GM10248 (cell line): ENCODE data around the gene PARP16.
"Not testable (repeated sequence)": the region's sequence is repeated elsewhere in the genome, so short reads cannot be mapped to it uniquely, and the experiment has no call there.

ENCODE experiments used
- CTCF ChIA-PET: fragments of 300-600 bp; sonication (Branson Sonifier 250); formaldehyde crosslinking; extraction: SDS; loops from one replicate; lab custom pipeline; 2021; ENCODE audit warnings: antibody characterized with exemption; lab: Yijun Ruan, JAX
- POLR2A ChIA-PET: fragments of 350-650 bp; sonication (Branson Sonifier 250); formaldehyde crosslinking; extraction: SDS; loops from one replicate; lab custom pipeline; 2020; ENCODE audit warnings: antibody characterized with exemption; lab: Yijun Ruan, JAX
- DNase-seq: peaks from one replicate; pipeline ENCODE4 v3.0.0; 2012; ENCODE audit errors: extremely low spot score
- TF ChIP-seq, protein P1 (sequence below): IDR thresholded peaks from 2 replicates; pipeline ENCODE4 v1.5.1; 2012; ENCODE audit warnings: mild to moderate bottlenecking, low read depth; ENCODE audit errors: extremely low read depth, missing control alignments, control extremely low read depth

The PARP16 gene

DNA sequence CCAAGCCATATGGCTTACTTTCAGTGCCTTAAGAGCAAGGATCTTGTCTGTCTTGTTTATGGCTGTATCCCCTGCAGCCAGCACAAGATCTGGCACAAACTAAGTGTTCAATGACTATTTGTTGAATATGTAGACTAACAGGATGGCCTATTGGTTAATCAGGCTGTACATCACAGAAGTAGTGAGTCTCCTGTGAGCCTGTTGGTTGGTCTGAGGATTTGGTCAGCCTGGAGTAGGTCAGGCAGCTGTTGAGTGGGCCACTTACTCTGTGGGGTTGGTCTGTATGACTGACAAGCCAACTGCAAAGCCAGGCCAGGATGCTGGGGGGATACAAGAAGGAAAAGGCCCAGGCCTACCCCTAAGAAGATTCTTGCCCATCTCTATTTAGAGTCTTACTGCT, 42.0 kb downstream of the PARP16 start:
- TF ChIP-seq, protein P1, sequence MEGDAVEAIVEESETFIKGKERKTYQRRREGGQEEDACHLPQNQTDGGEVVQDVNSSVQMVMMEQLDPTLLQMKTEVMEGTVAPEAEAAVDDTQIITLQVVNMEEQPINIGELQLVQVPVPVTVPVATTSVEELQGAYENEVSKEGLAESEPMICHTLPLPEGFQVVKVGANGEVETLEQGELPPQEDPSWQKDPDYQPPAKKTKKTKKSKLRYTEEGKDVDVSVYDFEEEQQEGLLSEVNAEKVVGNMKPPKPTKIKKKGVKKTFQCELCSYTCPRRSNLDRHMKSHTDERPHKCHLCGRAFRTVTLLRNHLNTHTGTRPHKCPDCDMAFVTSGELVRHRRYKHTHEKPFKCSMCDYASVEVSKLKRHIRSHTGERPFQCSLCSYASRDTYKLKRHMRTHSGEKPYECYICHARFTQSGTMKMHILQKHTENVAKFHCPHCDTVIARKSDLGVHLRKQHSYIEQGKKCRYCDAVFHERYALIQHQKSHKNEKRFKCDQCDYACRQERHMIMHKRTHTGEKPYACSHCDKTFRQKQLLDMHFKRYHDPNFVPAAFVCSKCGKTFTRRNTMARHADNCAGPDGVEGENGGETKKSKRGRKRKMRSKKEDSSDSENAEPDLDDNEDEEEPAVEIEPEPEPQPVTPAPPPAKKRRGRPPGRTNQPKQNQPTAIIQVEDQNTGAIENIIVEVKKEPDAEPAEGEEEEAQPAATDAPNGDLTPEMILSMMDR: no peak

DNA sequence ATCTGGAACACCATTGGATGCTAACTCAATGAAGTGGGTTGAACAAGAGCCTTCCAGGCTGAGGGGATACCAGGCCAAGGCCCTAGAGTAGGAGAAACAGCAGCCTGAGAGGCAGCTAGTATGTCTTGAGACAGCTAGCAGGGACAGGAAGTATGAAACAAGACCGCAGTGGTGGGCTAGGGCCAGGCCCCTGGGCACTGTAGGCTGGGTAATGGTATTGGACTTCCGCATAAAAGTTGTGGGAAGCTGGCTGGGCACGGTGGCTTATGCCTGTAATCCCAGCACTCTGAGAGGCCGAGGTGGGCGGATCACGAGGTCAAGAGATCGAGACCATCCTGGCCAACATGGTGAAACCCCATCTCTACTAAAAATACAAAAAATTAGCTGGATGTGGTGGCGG, 50.2 kb downstream of the PARP16 start:
- CTCF ChIA-PET: interaction anchor here (0.7 to 1.8 kb wide), 2 partner anchors 9 to 25 kb away, joined by 4 read pairs; partner anchors contain the start of gene CILP
- POLR2A ChIA-PET, DNase-seq: not testable (repeated sequence)

More for the DNA sequence above, 42.0 kb downstream of the PARP16 start:
- ChIA-PET CTCF (no interaction called here), POLR2A (no interaction called here)
- no peak for DNase-seq

DNA sequence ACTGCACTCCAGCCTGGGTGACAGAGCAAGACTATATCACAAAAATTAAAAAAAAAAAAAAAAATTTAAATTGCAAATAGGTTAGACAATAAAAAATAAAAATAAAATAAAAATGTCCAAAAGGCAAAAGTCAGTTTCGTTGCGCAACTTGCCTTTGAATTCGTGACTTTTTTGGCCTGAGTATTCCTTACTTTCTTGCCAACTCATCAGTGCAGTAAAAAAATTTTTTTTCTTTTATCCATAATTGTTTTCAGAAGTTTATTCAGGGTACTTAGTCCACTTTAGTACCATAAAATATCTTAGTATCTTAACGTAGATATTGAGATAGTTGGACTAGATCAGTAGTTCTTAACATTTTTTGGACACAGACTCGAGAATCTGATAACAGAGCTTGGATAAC, 53.0 kb downstream of the PARP16 start:
- CTCF ChIA-PET: interaction anchor here (1.2 kb wide), 1 partner anchor 27 kb away, joined by 3 read pairs; no protein-coding TSS in a partner anchor
- POLR2A ChIA-PET: interaction anchor here (1.4 kb wide), 1 partner anchor 71 kb away, joined by 4 read pairs; the partner anchor contains the start of gene RNU5B-1

DNA sequence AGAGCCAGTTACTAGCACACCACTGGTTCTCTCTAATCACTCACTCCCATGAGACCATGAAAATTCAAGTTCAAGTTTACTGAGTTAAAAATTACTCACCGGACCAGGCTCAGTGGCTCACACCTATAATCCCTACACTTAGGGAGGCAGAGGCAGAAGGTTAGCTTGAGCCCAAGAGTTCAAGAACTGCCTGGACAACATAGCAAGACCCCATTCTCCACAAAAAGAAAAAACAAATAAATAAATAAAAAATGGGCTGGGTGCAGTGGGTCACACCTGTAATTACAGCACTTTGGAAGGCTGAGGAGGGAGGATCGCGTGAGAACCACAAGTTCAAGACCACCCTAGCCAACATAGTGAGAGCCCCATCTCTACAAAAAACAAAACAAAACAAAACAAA, 54.2 kb downstream of the PARP16 start:
- CTCF ChIA-PET: no interaction called here
- POLR2A ChIA-PET: no interaction called here
- TF ChIP-seq, protein P1: no peak

More for the DNA sequence above, 53.0 kb downstream of the PARP16 start:
- DNase-seq: no peak
- TF ChIP-seq, protein P1: no peak

DNA sequence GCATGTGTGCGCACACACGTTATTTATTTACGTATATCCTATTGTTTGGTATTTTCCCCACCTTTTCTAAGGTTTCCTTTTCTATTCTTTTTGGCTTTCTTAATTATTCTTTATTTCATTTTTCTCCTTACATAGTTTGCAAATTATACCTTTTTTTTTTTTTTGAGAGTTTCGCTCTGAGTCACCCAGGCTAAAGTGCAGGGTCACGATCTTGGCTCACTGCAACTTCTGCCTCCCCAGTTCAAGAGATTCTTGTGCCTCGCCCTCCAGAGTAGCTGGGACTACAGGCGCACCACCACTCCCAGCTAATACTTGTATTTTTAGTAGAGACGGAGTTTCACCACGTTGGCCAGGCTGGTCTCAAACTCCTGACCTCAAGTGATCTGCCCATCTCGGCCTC, 55.4 kb downstream of the PARP16 start:
- ChIA-PET CTCF (interaction anchor here (1.1 to 1.8 kb wide), 2 partner anchors 19 to 31 kb away, joined by 3 to 5 read pairs; partner anchors contain the start of gene CILP), POLR2A (no interaction called here)
- TF ChIP-seq, protein P1: no peak
- no peak for DNase-seq

More for the DNA sequence above, 54.2 kb downstream of the PARP16 start:
- DNase-seq: no peak

DNA sequence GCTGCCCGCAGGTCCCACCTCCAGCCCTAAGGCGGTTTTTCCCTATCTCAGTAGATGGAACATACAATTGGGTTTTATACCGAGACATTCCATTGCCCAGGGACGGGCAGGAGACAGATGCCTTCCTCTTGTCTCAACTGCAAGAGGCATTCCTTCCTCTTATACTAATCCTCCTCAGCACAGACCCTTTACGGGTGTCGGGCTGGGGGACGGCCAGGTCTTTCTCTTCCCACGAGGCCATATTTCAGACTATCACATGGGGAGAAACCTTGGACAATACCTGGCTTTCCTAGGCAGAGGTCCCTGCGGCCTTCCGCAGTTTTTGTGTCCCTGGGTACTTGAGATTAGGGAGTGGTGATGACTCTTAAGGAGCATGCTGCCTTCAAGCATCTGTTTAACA, 59.8 kb downstream of the PARP16 start:
- DNase-seq, POLR2A ChIA-PET, CTCF ChIA-PET: not testable (repeated sequence)

DNA sequence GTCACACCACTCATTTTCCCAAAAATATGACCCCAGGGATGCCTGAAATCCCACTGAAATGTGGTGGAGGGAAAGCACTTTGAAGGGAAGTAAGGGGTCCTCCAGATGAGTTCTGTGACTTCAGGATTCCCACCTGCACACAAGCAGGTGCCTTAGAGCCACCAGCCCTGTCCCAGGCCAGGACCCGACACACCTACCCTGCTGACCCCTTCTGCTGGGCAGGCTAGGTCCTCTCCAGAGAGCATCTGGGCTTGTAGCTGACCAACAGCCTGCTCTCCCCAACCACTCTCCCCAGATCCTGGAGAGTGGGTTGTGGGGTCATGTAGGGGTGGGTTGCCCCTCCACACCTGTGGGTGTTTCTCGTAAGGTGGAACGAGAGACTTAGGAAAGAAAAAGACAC, 60.5 kb downstream of the PARP16 start:
- CTCF ChIA-PET: no interaction called here

More for the DNA sequence above, 60.5 kb downstream of the PARP16 start:
- TF ChIP-seq, protein P1: no peak
- POLR2A ChIA-PET: no interaction called here
- no peak for DNase-seq
